Measurements from ENCODE around the gene SMIM13. TPM values are rescaled to one million over a fixed set of nuclear protein-coding genes. Genes with fewer than 3 reads are reported as not detected.

The SMIM13 gene
- polyA plus RNA-seq, 1 experiment = 9.0 TPM

- peak; percentile 80 for TF ChIP-seq CTCF (IDR thresholded peaks at IDR 0.05; ENCODE audit: low read depth, low read length)
- ChIA-PET CTCF (interaction anchor here (0.5 to 4.4 kb wide), 20 partner anchors 10 to 323 kb away, joined by 3 to 51 read pairs (median 4); partner anchors contain the start of gene NEDD9), POLR2A (no interaction called here)
- no peaks in the 10 kb centered on the region; the same call in 1 of the 2 replicates for H3K9me3 ChIP-seq (ENCODE audit: control insufficient read depth, insufficient read depth, low read length)
- no peak for DNase-seq (ENCODE audit: low read depth, low spot score)
- H3K27ac ChIP-seq (ENCODE audit: low read depth, low read length) = no peak overlapping the region
- no peaks in the 10 kb centered on the region for H3K27me3 ChIP-seq (ENCODE audit: control insufficient read depth, insufficient read depth, low read length)
- H3K4me3 ChIP-seq (ENCODE audit: low read depth, low read length) = no peak overlapping the region
These were observed 79.1 kb downstream of the SMIM13 start for GRCh38 chr6:11172501-11173327.

DNA sequence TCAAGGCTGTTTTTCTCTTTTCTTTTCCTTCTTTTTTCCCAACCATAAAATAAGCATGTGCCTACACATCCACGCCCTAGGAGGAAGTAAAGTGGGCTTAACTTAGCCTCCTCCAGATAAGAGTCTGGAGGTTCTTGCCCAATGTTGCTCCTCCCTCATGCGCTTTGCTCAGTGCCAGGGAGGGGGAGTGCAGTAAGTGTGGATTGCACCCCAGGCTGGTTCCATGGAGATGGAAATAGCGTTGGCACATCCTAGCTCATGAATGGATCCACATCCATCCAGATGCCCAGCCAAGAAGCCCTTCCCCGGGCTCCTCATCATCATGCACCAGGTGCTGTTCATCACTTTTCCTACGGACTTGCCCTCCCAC is 80.6 kb downstream of the SMIM13 start:
- TF ChIP-seq CTCF (IDR thresholded peaks at IDR 0.05; ENCODE audit: low read depth, low read length) = no peak
- Histone ChIP-seq H3K4me3 (ENCODE audit: low read depth, low read length) (no peak overlapping the region), H3K9me3 (ENCODE audit: control insufficient read depth, insufficient read depth, low read length) (no peaks in the 10 kb centered on the region; the same call in 1 of the 2 replicates), H3K27me3 (ENCODE audit: control insufficient read depth, insufficient read depth, low read length) (no peaks in the 10 kb centered on the region), H3K27ac (ENCODE audit: low read depth, low read length) (no peak overlapping the region)
- no peak for DNase-seq (ENCODE audit: low read depth, low spot score)
- CTCF ChIA-PET = interaction anchor here (0.6 to 1.3 kb wide), 4 partner anchors 31 to 397 kb away, joined by 3 to 9 read pairs (median 4); no protein-coding TSS in a partner anchor
- POLR2A ChIA-PET = no interaction called here

DNA sequence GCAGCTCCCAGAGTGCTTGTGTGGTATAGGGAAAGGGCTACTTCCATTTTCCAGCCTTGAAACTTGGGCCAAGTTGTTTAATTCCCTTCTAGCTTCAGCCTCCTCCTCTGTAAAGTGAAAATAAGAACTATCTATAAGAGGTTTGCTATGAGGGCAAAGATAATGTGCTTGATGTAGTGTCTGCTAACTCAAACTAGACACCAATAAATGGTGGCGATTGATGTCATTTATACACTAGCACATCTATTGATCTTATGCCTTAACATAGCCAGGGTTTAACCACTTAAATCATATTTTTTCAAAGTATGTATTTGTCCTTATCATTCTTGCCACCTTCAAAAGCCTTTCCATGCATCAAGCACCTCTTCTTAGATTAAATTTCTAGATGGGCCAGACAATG is 83.6 kb downstream of the SMIM13 start:
- no peaks in the 10 kb centered on the region for H3K27me3 ChIP-seq (ENCODE audit: control insufficient read depth, insufficient read depth, low read length)
- TF ChIP-seq CTCF (IDR thresholded peaks at IDR 0.05; ENCODE audit: low read depth, low read length) = no peak
- H3K4me3 ChIP-seq (ENCODE audit: low read depth, low read length) = no peak overlapping the region
- H3K9me3 ChIP-seq (ENCODE audit: control insufficient read depth, insufficient read depth, low read length) = no peaks in the 10 kb centered on the region
- ChIA-PET POLR2A (no interaction called here), CTCF (interaction anchor here (2.3 kb wide), 1 partner anchor 319 kb away, joined by 11 read pairs; no protein-coding TSS in a partner anchor)
- DNase-seq (ENCODE audit: low read depth, low spot score) = no peak
- no peak overlapping the region for H3K27ac ChIP-seq (ENCODE audit: low read depth, low read length)

DNA sequence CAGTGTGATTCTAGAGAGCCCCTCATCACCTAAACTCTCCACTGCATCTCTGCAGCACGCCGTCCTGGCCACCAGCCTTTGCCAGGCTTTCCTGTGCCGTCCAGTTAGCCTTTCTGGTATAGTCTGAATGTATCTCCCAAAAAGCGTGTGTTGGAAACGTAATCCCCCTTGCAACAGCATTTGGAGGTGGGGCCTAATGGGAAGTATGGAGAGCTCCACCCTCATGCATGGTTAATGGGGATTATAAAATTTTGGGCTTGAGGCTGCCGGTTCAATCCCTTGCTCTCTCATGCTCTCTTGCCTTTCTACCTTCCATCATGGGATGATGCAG is 85.4 kb downstream of the SMIM13 start:
- no peak overlapping the region for H3K4me3 ChIP-seq (ENCODE audit: low read depth, low read length)
- DNase-seq (ENCODE audit: low read depth, low spot score) = no peak
- no peaks in the 10 kb centered on the region for H3K27me3 ChIP-seq (ENCODE audit: control insufficient read depth, insufficient read depth, low read length)
- ChIA-PET POLR2A (no interaction called here), CTCF (no interaction called here)
- no peak overlapping the region for H3K27ac ChIP-seq (ENCODE audit: low read depth, low read length)
- H3K9me3 ChIP-seq (ENCODE audit: control insufficient read depth, insufficient read depth, low read length) = no peaks in the 10 kb centered on the region
- no peak for TF ChIP-seq CTCF (IDR thresholded peaks at IDR 0.05; ENCODE audit: low read depth, low read length)

DNA sequence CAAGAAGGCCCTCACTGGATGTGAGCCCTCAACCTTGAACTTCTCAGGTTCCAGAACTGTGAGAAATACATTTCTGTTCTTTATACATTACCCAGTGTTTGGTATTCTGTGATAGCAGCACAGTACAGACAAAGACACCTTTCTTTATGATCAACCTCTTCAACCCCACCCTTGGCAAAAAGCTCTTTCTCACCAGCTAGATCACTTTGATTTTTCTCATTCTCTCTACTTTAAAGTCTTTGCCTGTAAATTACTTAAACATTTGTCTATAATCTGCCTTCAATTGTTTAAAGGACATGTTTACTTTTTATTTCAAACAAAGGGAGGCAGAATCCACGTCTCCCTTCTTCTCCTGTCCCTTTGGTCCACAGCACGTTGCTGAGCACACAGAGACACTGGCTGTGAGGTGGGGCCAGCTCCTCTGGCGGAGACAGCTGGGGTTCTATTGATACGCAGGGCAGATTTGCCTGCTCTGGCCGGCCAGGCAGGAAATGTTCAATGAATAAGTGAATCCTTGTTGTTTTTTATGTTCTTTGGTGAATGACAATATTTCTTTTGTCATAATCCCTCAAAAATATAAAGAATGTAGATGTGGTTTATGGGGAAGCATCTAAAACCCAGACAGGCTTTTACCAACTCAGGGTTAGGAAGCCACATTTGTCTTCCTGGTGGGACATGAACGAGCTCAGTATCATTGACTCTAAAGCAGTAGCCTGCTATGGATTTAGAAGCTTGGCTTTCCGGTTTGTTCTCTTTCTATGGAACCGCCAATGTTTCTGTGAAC is 86.0 kb downstream of the SMIM13 start:
- POLR2A ChIA-PET = no interaction called here
- no peaks in the 10 kb centered on the region for H3K9me3 ChIP-seq (ENCODE audit: control insufficient read depth, insufficient read depth, low read length)
- CTCF ChIA-PET = interaction anchor here (0.9 kb wide), 1 partner anchor 316 kb away, joined by 3 read pairs; no protein-coding TSS in a partner anchor
- no peak for TF ChIP-seq CTCF (IDR thresholded peaks at IDR 0.05; ENCODE audit: low read depth, low read length)
- H3K4me3 ChIP-seq (ENCODE audit: low read depth, low read length) = no peak overlapping the region
- DNase-seq (ENCODE audit: low read depth, low spot score) = no peak
- H3K27ac ChIP-seq (ENCODE audit: low read depth, low read length) = no peak overlapping the region
- no peaks in the 10 kb centered on the region for H3K27me3 ChIP-seq (ENCODE audit: control insufficient read depth, insufficient read depth, low read length)
